Activated CD4-positive, alpha-beta memory T cell treated with anti-CD3 and anti-CD28 coated beads for 36 hours (primary cell): ENCODE results near the gene PTPN23. TPM values are rescaled to one million over a fixed set of nuclear protein-coding genes. Genes with fewer than 3 reads are reported as not detected.

ENCODE experiments used
- CTCF ChIA-PET: fragments of 350-600 bp; sonication (Branson Sonifier 250); formaldehyde crosslinking; loops from one replicate; lab custom pipeline; 2021; ENCODE audit warnings: antibody characterized with exemption, inconsistent platforms; lab: Charles Lee
- POLR2A ChIA-PET: fragments of 350-600 bp; sonication (Branson Sonifier 250); formaldehyde crosslinking; loops from one replicate; lab custom pipeline; 2021; ENCODE audit warnings: antibody characterized with exemption; lab: Charles Lee
- DNase-seq: peaks from one replicate; pipeline ENCODE4 v3.0.0-alpha.2; 2020
- H3K27ac Mint-ChIP-seq: one replicate; pipeline ENCODE4 v1.8.0; 2021; ENCODE audit warnings: mixed read lengths
- H3K27me3 Mint-ChIP-seq: one replicate; pipeline ENCODE4 v1.8.0; 2021; ENCODE audit warnings: mixed read lengths
- H3K36me3 Mint-ChIP-seq: one replicate; pipeline ENCODE4 v1.8.0; 2021; ENCODE audit warnings: mixed read lengths
- H3K4me1 Mint-ChIP-seq: one replicate; pipeline ENCODE4 v1.8.0; 2021; ENCODE audit warnings: low read depth, mixed read lengths
- H3K4me3 Mint-ChIP-seq: one replicate; pipeline ENCODE4 v1.8.0; 2021; ENCODE audit warnings: mild to moderate bottlenecking, mixed read lengths
- H3K9me3 Mint-ChIP-seq: one replicate; pipeline ENCODE4 v1.8.0; 2021; ENCODE audit warnings: mixed read lengths
- intact Hi-C: fragments of 100-400 bp; cut with micrococcal nuclease; formaldehyde crosslinking; loops from one replicate; pipeline ENCODE4 v1.15.1; 2023
- total RNA-seq, 2 experiments: library from RNA; stranded (reverse); gene quantifications; one replicate each; pipeline ENCODE4 v1.2.3, GENCODE V29; 2021

PTPN23 gene
- total RNA-seq, 2 experiments from 2014 or later, result 27.9 to 29.7 TPM

GRCh38 chr3:47418167-47419082, 37.6 kb downstream of the PTPN23 start:
- H3K27me3 Mint-ChIP-seq, result no peaks in the 10 kb centered on the region
- H3K9me3 Mint-ChIP-seq, result no peaks in the 10 kb centered on the region
- H3K4me3 Mint-ChIP-seq, result no peak overlapping the region
- peaks cover 5% of the 10 kb centered on the region for H3K36me3 Mint-ChIP-seq
- H3K27ac Mint-ChIP-seq, result no peak overlapping the region
- CTCF ChIA-PET, result interaction anchor here (0.6 to 7.1 kb wide), 3 partner anchors 12 to 123 kb away, joined by 3 to 144 read pairs (median 3); partner anchors contain the start of gene SCAP
- DNase-seq, result no peak
- POLR2A ChIA-PET, result interaction anchor here (0.6 kb wide), 1 partner anchor 19 kb away, joined by 3 read pairs; no protein-coding TSS in a partner anchor
- H3K4me1 Mint-ChIP-seq, result peaks cover 12% of the 10 kb centered on the region
- intact Hi-C loops, result no loop called here

- Mint-ChIP-seq H3K4me1 (peaks cover 12% of the 10 kb centered on the region), H3K27ac (no peak overlapping the region), H3K36me3 (peaks cover 2% of the 10 kb centered on the region), H3K4me3 (no peak overlapping the region), H3K9me3 (no peaks in the 10 kb centered on the region), H3K27me3 (no peaks in the 10 kb centered on the region)
- DNase-seq, result no peak
- ChIA-PET CTCF (interaction anchor here (0.5 to 7.1 kb wide), 5 partner anchors 12 to 574 kb away, joined by 3 to 144 read pairs (median 3); partner anchors contain the start of gene SCAP), POLR2A (interaction anchor here (0.6 kb wide), 1 partner anchor 20 kb away, joined by 3 read pairs; no protein-coding TSS in a partner anchor)
- intact Hi-C loops, result no loop called here
These were observed 38.5 kb downstream of the PTPN23 start for GRCh38 chr3:47419083-47420043.

GRCh38 chr3:47420044-47420430, 39.2 kb downstream of the PTPN23 start:
- Mint-ChIP-seq H3K36me3 (peaks cover 4% of the 10 kb centered on the region), H3K27ac (no peak overlapping the region), H3K4me1 (peaks cover 12% of the 10 kb centered on the region), H3K4me3 (no peak overlapping the region), H3K27me3 (no peaks in the 10 kb centered on the region), H3K9me3 (no peaks in the 10 kb centered on the region)
- no peak for DNase-seq
- intact Hi-C loops, result no loop called here
- POLR2A ChIA-PET, result no interaction called here
- CTCF ChIA-PET, result interaction anchor here (0.5 to 7.1 kb wide), 5 partner anchors 11 to 573 kb away, joined by 3 to 144 read pairs (median 4); partner anchors contain the start of genes PTPN23 and SCAP

GRCh38 chr3:47420511-47421484, 40.0 kb downstream of the PTPN23 start:
- Mint-ChIP-seq H3K9me3 (no peaks in the 10 kb centered on the region), H3K36me3 (peaks cover 7% of the 10 kb centered on the region), H3K4me1 (peaks cover 12% of the 10 kb centered on the region), H3K27ac (peak overlapping the region; percentile 94), H3K27me3 (no peaks in the 10 kb centered on the region), H3K4me3 (peak overlapping the region; percentile 54)
- DNase-seq, result peak; percentile 95
- ChIA-PET POLR2A (interaction anchor here (0.8 to 2.0 kb wide), 4 partner anchors 40 to 92 kb away, joined by 3 to 13 read pairs (median 4); partner anchors contain the start of genes PTPN23 and SCAP), CTCF (interaction anchor here (0.6 to 7.1 kb wide), 45 partner anchors 8 to 369 kb away, joined by 3 to 144 read pairs (median 5); partner anchors contain the start of genes ELP6, PTPN23 and SCAP)
- intact Hi-C loops, result loop anchor here (1.0 kb wide), 3 partner anchors 56 to 369 kb away; partner anchors contain the start of gene ELP6

- ChIA-PET POLR2A (interaction anchor here (1.0 to 2.0 kb wide), 3 partner anchors 41 to 54 kb away, joined by 3 to 13 read pairs (median 4); partner anchors contain the start of genes PTPN23 and SCAP), CTCF (interaction anchor here (0.9 to 7.1 kb wide), 29 partner anchors 10 to 367 kb away, joined by 3 to 144 read pairs (median 5); partner anchors contain the start of genes ELP6, PTPN23 and SCAP)
- DNase-seq, result peak; percentile 47
- peak overlapping the region; percentile 54 for H3K4me3 Mint-ChIP-seq
- peaks cover 7% of the 10 kb centered on the region for H3K36me3 Mint-ChIP-seq
- peaks cover 12% of the 10 kb centered on the region for H3K4me1 Mint-ChIP-seq
- peak overlapping the region; percentile 94 for H3K27ac Mint-ChIP-seq
- no peaks in the 10 kb centered on the region for H3K9me3 Mint-ChIP-seq
- H3K27me3 Mint-ChIP-seq, result no peaks in the 10 kb centered on the region
- intact Hi-C loops, result loop anchor here (1.0 kb wide), 3 partner anchors 54 to 367 kb away; partner anchors contain the start of gene ELP6
These were observed 41.2 kb downstream of the PTPN23 start for GRCh38 chr3:47421741-47422649.

GRCh38 chr3:47422743-47423142, 41.9 kb downstream of the PTPN23 start:
- ChIA-PET CTCF (interaction anchor here (0.9 to 7.1 kb wide), 4 partner anchors 11 to 90 kb away, joined by 3 to 144 read pairs (median 14); partner anchors contain the start of gene SCAP), POLR2A (no interaction called here)
- intact Hi-C loops, result no loop called here
- Mint-ChIP-seq H3K36me3 (peaks cover 7% of the 10 kb centered on the region), H3K4me1 (peaks cover 12% of the 10 kb centered on the region), H3K9me3 (no peaks in the 10 kb centered on the region), H3K4me3 (no peak overlapping the region), H3K27me3 (no peaks in the 10 kb centered on the region), H3K27ac (peak overlapping the region; percentile 94)
- no peak for DNase-seq

GRCh38 chr3:47423548-47424145, 42.8 kb downstream of the PTPN23 start:
- Mint-ChIP-seq H3K9me3 (no peaks in the 10 kb centered on the region), H3K4me1 (peaks cover 12% of the 10 kb centered on the region), H3K4me3 (no peak overlapping the region), H3K36me3 (peaks cover 7% of the 10 kb centered on the region), H3K27me3 (no peaks in the 10 kb centered on the region), H3K27ac (no peak overlapping the region)
- CTCF ChIA-PET, result interaction anchor here (3.1 to 7.1 kb wide), 2 partner anchors 42 to 53 kb away, joined by 17 to 144 read pairs; partner anchors contain the start of gene SCAP
- intact Hi-C loops, result no loop called here
- DNase-seq, result no peak
- POLR2A ChIA-PET, result no interaction called here

GRCh38 chr3:47424434-47425382, 43.9 kb downstream of the PTPN23 start:
- intact Hi-C loops, result no loop called here
- ChIA-PET CTCF (interaction anchor here (7.1 kb wide), 1 partner anchor 52 kb away, joined by 144 read pairs; the partner anchor contains the start of gene SCAP), POLR2A (interaction anchor here (1.1 kb wide), 1 partner anchor 9 kb away, joined by 3 read pairs; no protein-coding TSS in a partner anchor)
- DNase-seq, result no peak
- peaks cover 7% of the 10 kb centered on the region for H3K36me3 Mint-ChIP-seq
- H3K4me3 Mint-ChIP-seq, result no peak overlapping the region
- H3K27me3 Mint-ChIP-seq, result no peaks in the 10 kb centered on the region
- peaks cover 12% of the 10 kb centered on the region for H3K4me1 Mint-ChIP-seq
- no peak overlapping the region for H3K27ac Mint-ChIP-seq
- H3K9me3 Mint-ChIP-seq, result no peaks in the 10 kb centered on the region
